ENCODE results near the gene GIT1.

Gene GIT1

GRCh38 chr17:29590411-29591145 lies 1.1 kb upstream of the GIT1 start:
- DNase-seq (ENCODE audit: low read depth) = no peak
- TF ChIP-seq, protein P1, sequence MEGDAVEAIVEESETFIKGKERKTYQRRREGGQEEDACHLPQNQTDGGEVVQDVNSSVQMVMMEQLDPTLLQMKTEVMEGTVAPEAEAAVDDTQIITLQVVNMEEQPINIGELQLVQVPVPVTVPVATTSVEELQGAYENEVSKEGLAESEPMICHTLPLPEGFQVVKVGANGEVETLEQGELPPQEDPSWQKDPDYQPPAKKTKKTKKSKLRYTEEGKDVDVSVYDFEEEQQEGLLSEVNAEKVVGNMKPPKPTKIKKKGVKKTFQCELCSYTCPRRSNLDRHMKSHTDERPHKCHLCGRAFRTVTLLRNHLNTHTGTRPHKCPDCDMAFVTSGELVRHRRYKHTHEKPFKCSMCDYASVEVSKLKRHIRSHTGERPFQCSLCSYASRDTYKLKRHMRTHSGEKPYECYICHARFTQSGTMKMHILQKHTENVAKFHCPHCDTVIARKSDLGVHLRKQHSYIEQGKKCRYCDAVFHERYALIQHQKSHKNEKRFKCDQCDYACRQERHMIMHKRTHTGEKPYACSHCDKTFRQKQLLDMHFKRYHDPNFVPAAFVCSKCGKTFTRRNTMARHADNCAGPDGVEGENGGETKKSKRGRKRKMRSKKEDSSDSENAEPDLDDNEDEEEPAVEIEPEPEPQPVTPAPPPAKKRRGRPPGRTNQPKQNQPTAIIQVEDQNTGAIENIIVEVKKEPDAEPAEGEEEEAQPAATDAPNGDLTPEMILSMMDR (IDR thresholded peaks at IDR 0.05; ENCODE audit: control insufficient read depth, insufficient read depth, low read depth, low read length, missing control alignments) = no peak
- H3K4me3 ChIP-seq (ENCODE audit: control insufficient read depth, low read depth, low read length) = peak overlapping the region; percentile 48

DNA sequence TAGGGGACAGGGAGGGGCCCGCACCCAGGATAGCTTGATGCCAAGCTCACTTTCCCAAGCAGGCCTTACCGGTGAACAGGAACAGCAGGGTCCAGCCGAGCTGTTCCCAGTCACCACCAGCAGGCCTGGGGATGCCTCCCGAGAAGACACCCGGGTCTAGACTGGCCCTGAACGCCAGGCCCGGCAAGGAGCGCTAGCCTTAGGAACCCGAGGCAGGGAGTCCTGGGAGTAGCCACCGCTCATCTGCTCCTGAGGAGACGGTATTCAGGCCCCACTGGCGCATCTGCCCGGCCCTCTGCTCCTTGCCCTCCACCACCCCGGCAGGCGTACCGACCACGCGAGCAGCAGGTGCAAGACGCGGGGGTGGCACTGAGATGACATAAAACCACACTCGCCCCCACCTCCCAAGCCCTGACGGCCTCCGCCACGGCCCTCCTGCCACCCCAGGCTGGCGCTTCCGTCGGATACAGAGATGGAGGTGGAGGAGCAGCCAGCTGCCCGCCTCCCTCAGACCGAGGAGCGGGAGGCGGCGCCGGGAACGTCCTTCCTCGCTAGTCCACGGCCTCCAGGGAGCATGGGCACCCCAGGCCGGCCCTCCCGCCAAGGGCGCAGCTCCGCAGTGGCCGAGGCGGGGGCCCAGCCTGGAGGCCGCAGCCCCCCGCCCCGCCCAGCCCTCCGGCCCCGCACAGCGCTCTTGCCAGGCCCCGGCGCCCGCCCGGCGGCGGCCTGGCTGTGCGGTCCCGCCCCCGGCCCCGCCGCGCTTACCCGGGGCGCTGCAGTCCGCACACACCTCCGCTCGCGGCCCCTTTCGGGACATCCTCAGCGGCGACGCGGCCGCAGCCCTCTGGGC lies 661 bp downstream of the GIT1 start:
- TF ChIP-seq, protein P1 (IDR thresholded peaks at IDR 0.05; ENCODE audit: control insufficient read depth, insufficient read depth, low read depth, low read length, missing control alignments) = no peak
- H3K4me3 ChIP-seq (ENCODE audit: control insufficient read depth, low read depth, low read length) = peak overlapping the region; percentile 89
- DNase-seq (ENCODE audit: low read depth) = no peak

GRCh38 chr17:29588017-29588561 lies 1.4 kb downstream of the GIT1 start:
- DNase-seq (ENCODE audit: low read depth) = no peak
- H3K4me3 ChIP-seq (ENCODE audit: control insufficient read depth, low read depth, low read length) = peak overlapping the region; percentile 89

DNA sequence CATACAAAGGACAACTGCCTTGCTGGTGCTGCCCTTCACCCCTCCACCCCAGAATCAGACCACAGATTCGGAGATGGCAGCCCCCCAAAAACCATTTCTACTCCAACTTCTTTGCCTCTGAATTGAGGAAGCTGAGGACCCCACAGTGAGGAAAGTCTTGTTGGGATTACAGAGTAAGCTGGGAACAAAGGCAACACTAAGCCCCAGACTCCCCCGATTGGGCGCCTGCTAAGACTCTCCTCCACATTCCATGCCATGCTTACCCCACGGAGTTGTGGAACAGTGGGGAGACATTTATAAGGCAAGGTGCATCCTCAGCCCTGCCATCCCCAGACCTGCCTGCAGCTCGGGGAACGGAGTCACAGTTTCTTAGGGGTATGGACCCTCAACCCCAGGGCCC lies 1.9 kb downstream of the GIT1 start:
- DNase-seq (ENCODE audit: low read depth) = no peak
- TF ChIP-seq, protein P1 (IDR thresholded peaks at IDR 0.05; ENCODE audit: control insufficient read depth, insufficient read depth, low read depth, low read length, missing control alignments) = no peak

More at GRCh38 chr17:29588017-29588561, 1.4 kb downstream of the GIT1 start:
- TF ChIP-seq, protein P1 (IDR thresholded peaks at IDR 0.05; ENCODE audit: control insufficient read depth, insufficient read depth, low read depth, low read length, missing control alignments) = no peak

DNA sequence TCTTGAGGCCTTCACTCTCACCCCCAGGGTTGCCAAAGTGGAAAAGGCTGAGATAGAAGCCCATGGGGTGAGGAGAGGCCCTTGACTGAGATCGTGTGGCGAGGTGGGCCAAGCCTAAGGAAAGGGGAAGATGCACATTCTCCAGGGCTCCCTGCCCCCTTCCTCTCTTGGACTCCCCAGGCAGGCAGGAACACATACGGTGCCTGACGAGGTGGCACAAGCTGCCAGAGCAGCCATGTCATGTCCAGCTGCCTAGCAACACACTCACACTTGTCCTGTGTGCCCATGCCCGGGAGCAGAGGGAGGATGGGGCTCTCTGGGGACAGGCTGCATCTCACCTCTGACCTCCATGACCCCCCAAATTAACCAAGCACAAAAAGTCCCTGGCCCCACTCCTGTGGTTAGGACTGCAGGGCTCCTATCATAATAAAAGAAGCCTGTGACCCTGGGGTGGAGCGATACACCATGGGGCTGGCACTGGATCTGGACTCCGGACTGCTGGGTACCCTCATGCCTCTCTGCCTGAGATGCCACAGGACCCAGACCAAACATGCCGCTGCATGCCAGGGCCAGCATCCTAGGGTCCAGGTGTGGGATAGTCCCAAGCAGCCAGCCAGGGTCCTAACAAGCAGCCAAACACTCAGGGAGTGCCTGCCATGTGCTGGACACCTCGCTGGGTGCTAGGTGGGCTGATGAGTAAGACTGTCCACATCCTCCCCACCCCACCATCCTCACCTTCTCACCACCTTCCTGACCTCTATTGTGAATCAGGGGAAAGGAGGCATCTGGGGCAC lies 2.6 kb downstream of the GIT1 start:
- no peak overlapping the region for H3K4me3 ChIP-seq (ENCODE audit: control insufficient read depth, low read depth, low read length)
- TF ChIP-seq, protein P1 (IDR thresholded peaks at IDR 0.05; ENCODE audit: control insufficient read depth, insufficient read depth, low read depth, low read length, missing control alignments) = no peak
- no peak for DNase-seq (ENCODE audit: low read depth)

More for the DNA sequence above, 1.9 kb downstream of the GIT1 start:
- peak overlapping the region; percentile 89 for H3K4me3 ChIP-seq (ENCODE audit: control insufficient read depth, low read depth, low read length)
